Cardiac septum (tissue), 1 donor: ENCODE results near the gene SIGLECL1. TPM values are rescaled to one million over a fixed set of nuclear protein-coding genes. Genes with fewer than 3 reads are reported as not detected.
"Not testable (repeated sequence)": the region's sequence is repeated elsewhere in the genome, so short reads cannot be mapped to it uniquely, and the experiment has no call there.

Source experiments
- DNase-seq: peaks from one replicate; pipeline ENCODE4 v3.0.0-alpha.2; 2020; ENCODE audit warnings: low spot score
- intact Hi-C: fragments of 100-400 bp; cut with DNase I; formaldehyde crosslinking; loops from one replicate; pipeline ENCODE4 v1.14.0; 2022
- long read RNA-seq: library from polyadenylated mRNA; unstranded; transcript quantifications from one replicate; pipeline ENCODE4 v2.0.0, GENCODE V29; 2021
- total RNA-seq: library from RNA; stranded (reverse); fragmentation: NEBNext Ultra II Directional; extraction: Animal tissue kit (Norgen Biotek cat#: 25700); gene quantifications from one replicate; pipeline ENCODE4 v1.2.1, GENCODE V29; 2021
- donor health status: DM: no; HTN: no; CAD: no.

The SIGLECL1 gene
- not detected for total RNA-seq
- long read RNA-seq = 0 reads

DNA sequence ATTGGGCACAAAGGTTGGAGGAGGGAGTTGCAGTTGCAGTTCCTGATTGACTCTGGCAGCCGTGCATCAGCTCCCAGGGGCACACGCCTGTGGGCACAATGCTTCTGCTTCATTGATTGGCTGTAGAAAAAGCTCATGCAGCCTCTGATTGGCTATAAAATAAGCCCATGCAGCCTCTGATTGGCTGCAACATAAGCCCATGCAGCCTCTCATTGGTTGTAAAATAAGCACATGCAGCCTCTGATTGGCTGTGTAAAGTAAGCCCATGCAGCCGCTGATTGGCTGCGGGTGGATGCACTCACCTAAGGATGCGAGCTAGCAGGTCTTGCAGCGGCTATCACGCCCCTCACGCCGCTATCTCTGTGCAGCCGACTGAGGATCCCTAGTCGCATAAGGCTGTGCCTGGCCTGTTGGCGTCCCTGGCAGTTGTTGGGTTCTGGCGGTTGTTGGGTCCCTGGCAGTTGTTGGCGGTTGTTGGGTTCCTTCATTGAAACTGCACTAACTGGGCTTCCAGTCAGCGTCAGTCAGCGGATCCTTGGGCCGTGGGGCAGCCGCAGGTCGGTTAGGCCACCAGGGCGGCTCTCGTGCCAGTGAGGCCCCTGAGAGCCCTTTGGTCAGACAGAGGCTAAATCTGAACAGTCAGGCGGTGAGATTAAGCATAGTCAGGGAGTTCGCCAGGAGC, at the start of gene SIGLECL1:
SIGLECL1 (plus strand) TSS at position 295 of the 682 bp plus-strand sequence. CDS start 12,993 bp downstream, outside the sequence.
- intact Hi-C loops = no loop called here
- no peak for DNase-seq

DNA sequence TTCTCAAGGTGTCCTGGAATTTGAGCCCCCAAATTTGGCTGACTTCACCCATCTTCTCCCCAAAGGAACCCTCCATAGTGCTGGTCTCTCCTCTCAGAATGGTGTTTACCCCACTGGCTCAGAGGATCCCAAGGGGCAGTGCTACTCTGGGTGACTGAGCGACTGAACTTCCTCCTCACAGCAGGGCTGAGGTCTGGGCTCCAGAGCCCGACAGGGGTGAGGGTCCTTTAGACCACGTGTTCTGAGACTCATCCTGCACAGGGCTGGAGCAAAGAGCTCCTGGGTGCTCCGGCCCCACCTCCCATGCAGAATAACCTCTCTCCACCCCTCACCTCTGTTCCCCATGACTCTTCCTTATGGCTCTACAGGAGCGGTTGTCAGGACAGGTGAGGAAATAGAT, 49.2 kb upstream of the SIGLECL1 start:
- DNase-seq = no peak
- intact Hi-C loops = no loop called here

DNA sequence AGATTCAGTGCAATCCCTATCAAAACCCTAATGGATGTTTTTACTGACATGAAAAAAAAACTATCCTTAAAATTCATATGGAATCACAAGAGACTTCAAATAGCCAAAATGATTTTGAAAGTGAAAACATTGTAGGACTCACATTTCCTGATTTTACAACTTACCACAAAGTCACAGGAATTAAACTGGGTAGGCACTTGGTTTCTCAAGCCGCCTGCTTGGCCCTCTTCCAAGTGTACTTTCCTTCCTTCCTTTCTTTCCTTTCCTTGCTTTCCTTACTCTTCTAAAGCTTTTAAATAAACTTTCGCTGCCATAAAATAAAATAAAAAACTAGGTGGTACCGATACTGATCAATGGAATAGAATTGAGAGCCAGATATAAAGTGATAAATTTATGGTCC, 47.0 kb upstream of the SIGLECL1 start:
- intact Hi-C loops = no loop called here
- no peak for DNase-seq

DNA sequence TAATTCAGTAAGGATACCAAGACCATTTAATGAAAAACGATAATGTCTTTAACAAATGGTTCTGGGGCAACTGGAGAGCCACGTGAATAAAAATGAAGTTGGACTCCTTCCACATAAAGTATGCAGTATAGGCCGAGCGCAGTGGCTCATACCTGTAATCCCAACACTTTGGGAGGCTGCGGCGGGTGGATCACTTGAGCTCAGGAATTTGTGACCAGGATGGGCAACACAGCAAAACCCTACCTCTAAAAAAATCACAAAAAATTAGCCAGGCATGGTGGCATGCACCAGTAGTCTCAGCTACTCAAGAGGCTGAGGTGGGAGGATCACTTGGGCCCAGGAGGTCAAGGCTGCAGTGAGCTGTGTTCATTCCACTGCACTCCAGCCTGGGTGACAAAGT, 46.6 kb upstream of the SIGLECL1 start:
- no peak for DNase-seq
- intact Hi-C loops = no loop called here

DNA sequence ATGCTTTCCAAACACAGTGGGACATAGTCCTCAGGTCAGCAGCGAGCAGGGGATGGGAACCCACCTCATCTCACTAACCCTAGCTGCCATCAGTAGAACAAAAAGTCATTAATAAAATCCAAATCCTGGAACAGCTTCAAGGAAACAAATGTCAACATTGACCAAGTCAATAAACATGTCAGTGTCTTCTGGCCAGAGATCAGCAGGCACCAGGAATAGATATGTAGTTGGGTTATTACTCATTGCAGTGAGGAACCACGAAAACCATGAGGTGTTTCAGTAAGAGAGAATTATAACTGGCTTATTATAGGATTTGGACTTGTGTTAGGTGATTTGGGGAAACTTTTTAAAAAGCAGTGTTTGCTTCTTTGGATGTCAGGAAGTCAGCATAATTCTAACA, 43.1 kb upstream of the SIGLECL1 start:
- intact Hi-C loops = no loop called here
- DNase-seq = no peak

DNA sequence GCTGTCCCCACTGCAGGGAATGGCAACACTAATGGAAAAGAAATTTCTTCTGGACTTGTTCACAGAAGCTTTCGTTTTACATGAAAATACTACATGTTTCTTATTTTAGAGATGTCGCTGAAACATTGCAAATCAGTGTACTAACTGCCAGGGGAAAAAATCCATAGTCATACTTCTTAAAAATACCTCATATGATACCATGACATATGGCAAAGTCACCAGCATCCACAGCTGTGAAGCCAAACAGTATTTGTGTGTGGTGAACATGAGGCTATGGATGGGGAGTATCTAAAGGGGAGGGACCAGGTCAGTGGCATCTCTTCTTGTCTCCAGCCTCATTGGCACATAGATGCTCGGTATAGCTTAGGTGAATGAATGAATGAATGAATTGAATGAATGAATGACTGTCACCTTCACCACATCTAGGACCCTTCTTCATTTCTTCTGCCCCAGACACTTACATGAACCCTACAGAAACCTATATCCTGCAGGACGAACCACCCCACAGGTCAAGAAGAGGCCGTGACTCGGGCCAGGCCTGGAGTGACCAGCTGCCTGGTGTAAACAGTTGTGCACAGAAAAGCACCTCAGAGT, 40.6 kb upstream of the SIGLECL1 start:
- no peak for DNase-seq
- intact Hi-C loops = no loop called here

DNA sequence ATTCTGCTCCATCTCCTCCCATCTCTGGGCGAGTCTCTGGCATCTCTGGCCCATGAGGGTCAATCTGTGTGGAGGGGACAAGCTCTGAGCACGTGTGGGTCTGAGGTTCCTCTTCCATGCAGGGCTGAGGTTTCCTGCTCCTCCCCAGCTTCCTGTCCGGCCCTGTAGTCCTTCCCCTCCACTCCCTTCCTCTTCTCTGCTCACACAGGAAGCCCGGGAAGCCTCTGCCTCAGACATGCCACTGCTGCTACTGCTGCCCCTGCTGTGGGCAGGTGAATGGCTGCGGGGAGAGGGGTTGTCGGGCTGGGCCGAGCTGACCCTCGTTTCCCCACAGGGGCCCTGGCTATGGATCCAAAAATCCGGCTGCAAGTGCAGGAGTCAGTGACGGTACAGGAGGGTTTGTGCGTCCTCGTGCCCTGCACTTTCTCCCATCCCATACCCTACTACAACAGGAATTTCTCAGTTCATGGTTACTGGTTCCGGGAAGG, 40.0 kb upstream of the SIGLECL1 start:
- DNase-seq = peak; percentile 87
- intact Hi-C loops = not testable (repeated sequence)

DNA sequence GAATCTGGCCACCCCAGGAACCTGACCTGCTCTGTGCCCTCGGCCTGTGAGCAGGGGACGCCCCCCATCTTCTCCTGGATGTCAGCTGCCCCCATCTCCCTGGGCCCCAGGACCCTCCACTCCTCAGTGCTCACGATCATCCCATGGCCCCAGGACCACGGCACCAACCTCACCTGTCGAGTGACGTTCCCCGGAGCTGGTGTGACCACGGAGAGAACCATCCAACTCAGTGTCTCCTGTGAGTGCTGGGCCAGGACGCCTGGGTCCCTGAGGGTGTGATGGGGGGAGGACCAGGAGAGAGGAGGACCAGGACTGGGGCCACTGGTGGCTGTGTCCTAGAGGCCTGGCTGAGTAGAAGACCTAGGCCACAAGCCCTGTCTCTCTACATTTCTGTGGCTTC, 39.0 kb upstream of the SIGLECL1 start:
- no peak for DNase-seq
- intact Hi-C loops = no loop called here

DNA sequence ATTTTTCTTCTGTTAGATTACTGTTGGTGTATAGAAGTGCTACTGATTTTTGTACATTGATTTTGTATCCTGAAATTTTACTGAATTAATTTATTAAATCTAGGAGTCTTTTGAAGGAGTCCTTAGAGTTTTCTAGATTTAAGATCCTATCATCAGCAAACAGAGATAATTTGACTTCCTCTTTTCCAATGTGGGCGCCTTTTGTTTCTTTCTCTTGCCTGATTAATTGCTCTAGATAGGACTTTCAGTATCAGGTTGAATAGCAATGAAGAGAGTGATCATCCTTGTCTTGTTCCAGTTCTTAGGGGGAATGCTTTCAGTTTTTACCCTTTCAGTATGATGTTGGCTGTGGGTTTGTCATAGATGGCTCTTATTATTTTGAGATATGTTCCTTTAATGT, 31.6 kb upstream of the SIGLECL1 start:
- no peak for DNase-seq
- intact Hi-C loops = no loop called here

DNA sequence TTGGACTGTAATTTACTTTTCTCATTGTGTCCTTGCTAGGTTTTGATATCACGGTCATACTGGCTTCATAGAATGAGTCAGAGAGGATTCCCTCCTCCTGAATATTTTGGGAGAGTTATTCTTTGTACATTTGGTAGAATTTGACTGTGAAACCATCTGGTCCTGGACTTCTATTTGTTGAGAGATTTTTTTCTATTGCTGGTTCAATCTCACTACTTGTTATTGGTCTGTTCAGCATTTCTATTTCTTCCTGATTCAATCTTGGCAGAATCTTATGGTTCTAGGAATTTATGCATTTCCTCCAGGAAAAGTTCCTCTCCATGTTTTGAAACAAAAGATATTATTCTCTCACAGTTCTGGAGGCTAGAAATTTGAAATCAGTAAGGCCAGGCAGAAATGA, 30.9 kb upstream of the SIGLECL1 start:
- intact Hi-C loops = no loop called here
- no peak for DNase-seq

DNA sequence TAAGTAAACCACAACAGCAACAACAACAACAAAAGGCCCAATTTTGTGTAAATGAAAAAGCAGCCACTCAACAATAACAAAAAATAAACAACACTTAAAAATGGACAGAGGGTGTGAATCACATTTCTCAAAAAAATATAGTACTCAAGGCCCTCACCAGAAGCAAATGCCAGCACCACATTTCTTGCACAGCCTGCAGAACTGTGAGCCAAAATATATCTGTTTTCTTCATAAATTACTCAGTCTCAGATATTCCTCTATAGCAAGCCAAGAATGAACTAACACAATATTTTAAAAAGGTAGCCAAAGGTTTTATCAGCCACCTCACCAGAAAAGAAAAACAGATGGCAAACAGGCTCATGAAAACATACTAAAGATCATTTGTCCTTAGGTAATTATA, 29.9 kb upstream of the SIGLECL1 start:
- DNase-seq = no peak
- intact Hi-C loops = no loop called here

DNA sequence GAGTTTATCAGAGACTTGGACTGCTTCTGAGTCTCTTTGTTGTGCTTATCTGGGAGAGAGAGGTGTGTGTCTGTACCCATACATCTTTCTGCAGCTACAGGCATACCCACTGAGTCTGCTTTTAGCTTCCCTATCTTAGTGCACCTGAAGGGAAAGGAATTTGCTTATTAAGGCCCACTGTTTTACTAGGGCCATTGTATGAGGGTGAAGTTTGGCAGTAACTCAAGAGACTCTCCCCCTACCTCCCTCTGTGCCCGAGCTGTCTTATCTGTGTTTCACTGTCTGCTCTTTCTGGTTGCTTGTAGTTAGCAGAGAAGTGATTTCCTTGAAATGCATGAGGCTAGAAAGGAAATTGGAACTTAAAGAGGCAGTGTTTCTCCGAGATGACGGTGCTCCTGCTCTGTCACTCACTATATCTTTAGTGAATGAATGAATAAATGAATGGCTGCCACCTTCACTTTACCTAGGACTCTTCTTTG, 26.7 kb upstream of the SIGLECL1 start:
- no peak for DNase-seq
- intact Hi-C loops = no loop called here

DNA sequence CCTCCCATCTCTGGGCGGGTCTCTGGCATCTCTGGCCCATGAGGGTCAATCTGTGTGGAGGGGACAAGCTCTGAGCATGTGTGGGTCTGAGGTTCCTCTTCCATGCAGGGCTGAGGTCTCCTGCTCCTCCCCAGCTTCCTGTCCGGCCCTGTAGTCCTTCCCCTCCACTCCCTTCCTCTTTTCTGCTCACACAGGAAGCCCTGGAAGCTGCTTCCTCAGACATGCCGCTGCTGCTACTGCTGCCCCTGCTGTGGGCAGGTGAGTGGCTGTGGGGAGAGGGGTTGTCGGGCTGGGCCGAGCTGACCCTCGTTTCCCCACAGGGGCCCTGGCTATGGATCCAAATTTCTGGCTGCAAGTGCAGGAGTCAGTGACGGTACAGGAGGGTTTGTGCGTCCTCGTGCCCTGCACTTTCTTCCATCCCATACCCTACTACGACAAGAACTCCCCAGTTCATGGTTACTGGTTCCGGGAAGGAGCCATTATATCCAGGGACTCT, 25.9 kb upstream of the SIGLECL1 start, which contains the start of gene CD33:
CD33 (plus strand) TSS at position 183 of the 496 bp plus-strand sequence; CDS start at position 222, 39 bp downstream.
- DNase-seq = peak; percentile 84
- intact Hi-C loops = not testable (repeated sequence)

DNA sequence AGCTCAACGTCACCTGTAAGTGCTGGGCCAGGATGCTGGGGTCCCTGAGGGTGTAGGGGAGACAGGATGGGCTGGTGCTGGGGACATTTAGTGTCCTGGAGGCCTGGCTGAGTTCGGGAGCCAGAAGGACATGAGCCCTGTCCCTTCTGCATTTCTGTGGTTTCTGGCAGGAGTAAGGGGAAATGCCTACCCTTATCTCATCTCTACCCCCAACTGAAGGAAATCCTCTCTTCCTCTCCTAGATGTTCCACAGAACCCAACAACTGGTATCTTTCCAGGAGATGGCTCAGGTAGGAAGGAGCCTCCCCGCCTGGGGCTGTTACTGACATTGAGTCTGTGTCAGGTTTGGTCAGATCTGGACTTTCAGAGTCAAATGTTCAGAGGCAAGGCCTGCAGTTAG, 24.8 kb upstream of the SIGLECL1 start:
- intact Hi-C loops = no loop called here
- DNase-seq = no peak

DNA sequence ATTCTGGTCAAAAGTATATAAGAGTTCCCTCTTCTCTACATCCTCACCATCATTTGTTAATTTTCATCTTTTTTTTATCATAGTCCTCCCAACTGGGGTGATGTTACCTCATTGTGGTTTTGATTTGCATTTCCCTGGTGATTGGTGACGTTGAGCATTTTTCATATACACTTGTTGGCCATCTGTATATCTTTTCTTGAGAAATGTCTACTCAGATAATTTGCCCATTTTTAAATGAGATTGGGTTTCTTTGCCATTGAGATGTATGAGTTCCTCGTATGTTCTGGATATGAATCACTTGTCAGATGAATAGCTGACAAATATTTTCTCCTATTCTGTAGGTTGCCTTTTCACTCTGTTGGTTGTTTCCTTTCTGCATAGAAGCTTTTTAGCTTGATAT, 23.6 kb upstream of the SIGLECL1 start:
- intact Hi-C loops = no loop called here

DNA sequence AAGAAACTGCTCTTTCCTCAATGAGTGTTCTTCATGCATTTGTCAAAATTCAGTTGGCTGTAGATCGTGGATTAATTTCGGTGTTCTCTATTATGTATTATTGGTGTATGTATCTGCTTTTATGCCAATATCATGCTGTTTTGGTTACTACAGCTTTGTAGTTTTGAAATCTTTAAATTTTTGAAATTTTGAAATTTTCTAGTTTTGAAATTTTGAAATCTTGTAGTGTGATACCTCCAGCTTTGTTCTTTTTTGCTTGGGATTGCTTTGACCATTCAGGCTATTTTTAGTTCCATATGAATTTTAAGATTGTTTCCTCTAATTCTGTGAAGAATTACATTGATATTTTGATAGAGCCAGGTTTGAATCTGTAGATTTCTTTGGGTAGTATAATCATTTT, 22.9 kb upstream of the SIGLECL1 start:
- intact Hi-C loops = no loop called here
- no peak for DNase-seq

More for the DNA sequence above, 23.6 kb upstream of the SIGLECL1 start:
- DNase-seq = no peak

DNA sequence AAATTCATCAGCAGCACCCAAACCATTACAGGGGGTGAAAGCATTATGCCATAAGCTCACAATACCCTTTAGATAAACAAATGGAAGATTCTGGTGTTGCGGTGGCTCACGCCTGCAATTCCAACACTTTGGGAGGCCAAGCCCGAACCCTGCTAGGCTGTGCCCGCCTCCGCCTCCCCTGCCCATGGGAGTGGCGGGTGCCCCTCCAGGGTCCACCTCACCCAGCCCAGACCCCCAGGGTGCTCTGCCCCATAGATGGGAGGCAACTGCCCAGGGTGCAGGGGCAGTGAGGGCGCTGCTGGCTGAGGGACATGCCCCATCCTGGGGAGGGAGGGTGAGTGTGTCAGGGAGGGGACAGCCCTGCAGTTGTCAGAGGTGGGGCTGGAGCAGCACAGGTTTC, 10.0 kb upstream of the SIGLECL1 start:
- DNase-seq = no peak
- intact Hi-C loops = no loop called here

DNA sequence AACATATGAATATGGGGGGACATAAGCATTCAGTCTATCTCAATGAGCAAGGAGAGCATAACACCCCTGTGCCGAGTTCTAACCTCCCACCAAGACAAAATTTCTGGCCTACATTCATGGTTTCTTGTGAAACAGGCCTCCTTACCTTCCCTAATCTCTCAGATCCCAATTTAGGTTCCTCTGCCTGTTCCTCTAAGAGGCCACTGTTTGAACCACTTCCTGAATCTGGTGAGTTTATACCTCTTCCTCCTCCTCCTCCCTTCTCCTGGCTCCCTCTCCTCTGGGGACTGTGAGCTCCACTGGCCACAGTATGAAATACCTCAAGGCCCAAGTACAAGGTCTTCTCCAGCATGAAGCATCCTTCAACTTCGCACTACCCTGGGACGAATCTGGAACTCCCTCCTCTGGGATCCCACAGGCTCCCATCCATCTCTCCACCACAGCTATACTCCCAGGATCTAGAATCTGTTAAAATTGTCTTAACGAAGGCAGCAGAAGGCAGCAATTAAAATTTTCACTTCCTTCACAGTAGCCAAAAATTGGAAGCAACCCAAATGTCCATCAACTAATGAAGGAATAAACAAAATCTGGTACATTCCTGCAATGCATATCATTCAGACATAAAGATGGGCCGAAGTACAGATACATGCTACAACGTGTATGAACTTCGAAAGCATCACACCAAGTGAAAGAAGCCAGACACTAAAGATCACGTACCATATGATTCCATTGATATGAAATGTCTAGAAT, 7.8 kb upstream of the SIGLECL1 start:
- no peak for DNase-seq
- intact Hi-C loops = no loop called here

DNA sequence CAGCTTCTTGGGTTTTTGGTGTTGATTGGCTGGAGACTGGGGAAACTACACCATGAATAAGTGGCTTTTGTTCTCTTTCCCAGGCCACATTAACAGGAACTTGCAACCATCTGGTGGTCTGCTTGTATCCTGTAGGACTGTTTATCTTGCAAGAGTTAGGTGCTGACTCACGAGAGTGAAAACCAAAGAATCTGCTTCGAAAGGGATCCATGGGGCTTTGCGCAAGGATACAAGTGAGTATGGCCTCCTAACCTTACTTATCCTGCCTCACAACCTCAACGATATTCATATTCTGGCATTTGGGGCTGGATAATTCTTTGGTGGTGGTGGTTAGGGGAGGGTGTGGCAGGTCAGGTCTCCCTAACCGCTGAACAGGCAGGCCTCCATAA, 4.7 kb upstream of the SIGLECL1 start:
- intact Hi-C loops = no loop called here
- no peak for DNase-seq

DNA sequence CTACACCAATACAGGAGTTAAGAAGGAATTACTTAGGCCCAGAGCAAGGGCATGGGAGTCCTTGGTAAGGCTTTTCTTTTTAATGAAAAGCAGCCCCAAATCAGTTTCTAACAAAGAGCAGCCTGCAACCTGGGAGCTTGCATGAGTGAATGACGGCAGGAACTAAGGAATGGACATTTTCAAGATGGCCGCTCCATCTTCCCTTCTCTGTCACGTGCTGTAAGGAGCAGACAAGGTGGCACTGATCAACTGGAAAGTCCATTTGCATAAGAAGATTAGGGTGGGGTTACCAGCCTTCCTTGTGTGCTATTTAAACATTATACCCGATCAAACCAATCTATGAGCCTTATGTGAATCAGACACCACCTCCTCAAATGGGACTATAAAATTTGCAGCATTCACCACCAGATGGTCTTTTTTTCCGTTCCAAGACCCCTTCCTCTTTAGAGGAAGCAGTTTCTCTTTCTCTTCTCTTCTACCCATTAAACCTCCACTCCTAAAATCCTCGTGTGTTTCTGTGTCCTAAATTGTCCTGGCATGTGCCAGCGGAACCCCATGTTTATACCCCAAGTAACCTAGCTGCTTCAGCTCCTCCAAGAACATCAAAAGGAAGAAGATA, 2.8 kb upstream of the SIGLECL1 start:
- DNase-seq = no peak
- intact Hi-C loops = no loop called here
